NCI-H146 treated with DMSO at 0.1 percent for 48 hours (cell line): ENCODE data around the gene ABAT.
A peak's percentile ranks its signal among the peaks of the same experiment; 100 is the strongest.
"Not testable (repeated sequence)": the region's sequence is repeated elsewhere in the genome, so short reads cannot be mapped to it uniquely, and the experiment has no call there.

Experiments
- DNase-seq: peaks from one replicate; lab custom pipeline; 2025; ENCODE audit not compliant: unreplicated experiment; lab: John Stamatoyannopoulos, UW

The ABAT gene

GRCh38 chr16:8648877-8649276, 25.5 kb upstream of the ABAT start:
- DNase-seq = no peak

GRCh38 chr16:8649829-8650554, 24.4 kb upstream of the ABAT start:
- no peak for DNase-seq

GRCh38 chr16:8651958-8652357, 22.5 kb upstream of the ABAT start:
- not testable (repeated sequence) for DNase-seq

GRCh38 chr16:8655184-8655717, 19.2 kb upstream of the ABAT start:
- no peak for DNase-seq

- DNase-seq = no peak
Measured at GRCh38 chr16:8656376-8656775, 18.0 kb upstream of the ABAT start.

- peak; percentile 73 for DNase-seq
Measured at GRCh38 chr16:8660841-8661301, 13.5 kb upstream of the ABAT start.

- DNase-seq = no peak
Measured at GRCh38 chr16:8661703-8662102, 12.7 kb upstream of the ABAT start.

GRCh38 chr16:8663192-8664089, 11.0 kb upstream of the ABAT start:
- DNase-seq = no peak

- no peak for DNase-seq
Measured at GRCh38 chr16:8665529-8665928, 8.9 kb upstream of the ABAT start.

GRCh38 chr16:8667492-8667891, 6.9 kb upstream of the ABAT start:
- DNase-seq = no peak

GRCh38 chr16:8668113-8668512, 6.3 kb upstream of the ABAT start:
- no peak for DNase-seq

GRCh38 chr16:8669481-8669880, 4.9 kb upstream of the ABAT start:
- DNase-seq = no peak

GRCh38 chr16:8670014-8670560, 4.3 kb upstream of the ABAT start:
- no peak for DNase-seq

GRCh38 chr16:8673611-8674412, 605 bp upstream of the ABAT start:
- DNase-seq = no peak

- DNase-seq = no peak
Measured at GRCh38 chr16:8675183-8676159, 1.1 kb downstream of the ABAT start.

- DNase-seq = no peak
Measured at GRCh38 chr16:8676160-8676547, 1.7 kb downstream of the ABAT start.

GRCh38 chr16:8676737-8677375, 2.4 kb downstream of the ABAT start:
- DNase-seq = no peak

GRCh38 chr16:8677481-8677880, 3.1 kb downstream of the ABAT start:
- DNase-seq = no peak
